ENCODE measurements around the gene EXTL1.

EXTL1 gene

GRCh38 chr1:26017606-26018005 lies 4.0 kb upstream of the EXTL1 start:
- Histone ChIP-seq H3K9ac (ENCODE audit: low read depth, low read length) (no peak overlapping the region), H3K36me3 (ENCODE audit: insufficient read depth, low read length) (no peaks in the 10 kb centered on the region), H3K27ac (ENCODE audit: low read depth, low read length) (no peak overlapping the region), H3K4me3 (ENCODE audit: low read length) (no peak overlapping the region), H3K4me1 (ENCODE audit: insufficient read depth, low read length) (peaks cover 11% of the 10 kb centered on the region; the same call in 1 of the 2 replicates), H3K27me3 (ENCODE audit: insufficient read depth, low read length) (no peaks in the 10 kb centered on the region), H3K9me3 (ENCODE audit: insufficient read depth, low read depth, low read length) (no peaks in the 10 kb centered on the region)
- WGBS: 90% methylated on average over 5 of the region's 6 CpGs

DNA sequence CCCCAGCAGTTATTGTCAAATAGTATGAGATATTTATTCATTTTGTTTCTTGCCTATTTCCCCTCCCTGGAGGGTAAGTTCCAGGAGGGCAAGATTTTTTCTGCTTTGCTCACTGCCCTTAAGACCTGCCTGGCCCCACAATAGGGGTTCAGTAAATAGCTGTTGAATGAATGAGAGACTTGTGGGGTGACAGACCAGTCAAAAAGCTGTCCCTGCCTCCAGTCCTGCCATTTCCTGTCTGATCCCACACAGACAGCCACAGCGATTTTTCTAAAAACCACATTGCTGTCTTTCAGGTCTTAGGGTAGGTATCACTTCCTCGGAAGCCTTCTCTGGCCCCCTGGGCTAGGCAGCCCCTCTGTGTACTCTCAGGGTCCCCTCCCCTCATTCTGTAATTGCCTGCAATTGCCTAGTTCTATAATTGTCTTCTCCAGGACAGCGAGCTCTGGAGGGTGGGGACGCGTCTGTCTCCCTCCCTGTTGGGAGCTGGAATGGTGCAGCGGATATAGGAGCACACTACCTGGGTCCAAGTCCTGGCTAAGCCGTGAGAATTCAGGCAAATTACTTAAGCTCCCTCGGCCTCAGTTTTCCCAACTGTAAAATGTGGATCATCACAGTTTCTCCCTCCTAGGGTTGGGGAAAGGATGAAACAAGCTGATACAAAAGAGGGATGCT lies 1.8 kb upstream of the EXTL1 start:
- Histone ChIP-seq H3K4me3 (ENCODE audit: low read length) (no peak overlapping the region), H3K27me3 (ENCODE audit: insufficient read depth, low read length) (no peaks in the 10 kb centered on the region), H3K4me1 (ENCODE audit: insufficient read depth, low read length) (peaks cover 11% of the 10 kb centered on the region; the same call in 1 of the 2 replicates), H3K9me3 (ENCODE audit: insufficient read depth, low read depth, low read length) (no peaks in the 10 kb centered on the region), H3K36me3 (ENCODE audit: insufficient read depth, low read length) (no peaks in the 10 kb centered on the region), H3K9ac (ENCODE audit: low read depth, low read length) (no peak overlapping the region), H3K27ac (ENCODE audit: low read depth, low read length) (no peak overlapping the region)
- WGBS: 82% methylated on average over 8 of the region's 8 CpGs

DNA sequence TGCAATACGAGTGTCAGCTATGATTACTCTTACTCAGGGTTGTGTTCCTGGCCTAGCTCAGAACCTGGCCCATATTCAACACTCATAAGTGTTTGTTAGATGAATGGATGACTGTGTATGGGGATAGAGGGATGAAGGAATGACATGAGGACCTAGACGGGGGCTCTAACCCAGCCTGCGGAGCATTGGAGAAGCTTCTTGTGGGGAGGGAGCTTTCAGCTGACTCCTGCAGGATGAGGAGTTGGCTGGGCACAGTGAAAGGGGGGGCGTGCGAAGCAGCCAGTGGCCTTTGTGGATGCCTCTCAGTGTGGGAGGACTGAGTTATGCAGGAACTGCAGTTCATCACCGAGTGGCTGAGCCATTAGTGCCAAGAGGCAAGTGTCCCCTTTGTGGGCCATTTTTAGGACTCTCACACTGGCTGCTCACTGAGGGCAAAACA lies 1.2 kb upstream of the EXTL1 start:
- no peak overlapping the region for H3K27ac ChIP-seq (ENCODE audit: low read depth, low read length)
- H3K9ac ChIP-seq (ENCODE audit: low read depth, low read length): no peak overlapping the region
- WGBS: 79% methylated on average over 6 of the region's 6 CpGs

GRCh38 chr1:26020941-26021646 lies 481 bp upstream of the EXTL1 start:
- no peaks in the 10 kb centered on the region for H3K9me3 ChIP-seq (ENCODE audit: insufficient read depth, low read depth, low read length)
- no peaks in the 10 kb centered on the region for H3K27me3 ChIP-seq (ENCODE audit: insufficient read depth, low read length)
- H3K4me3 ChIP-seq (ENCODE audit: low read length): no peak overlapping the region
- WGBS: 73% methylated on average over 6 of the region's 6 CpGs
- H3K27ac ChIP-seq (ENCODE audit: low read depth, low read length): no peak overlapping the region
- H3K36me3 ChIP-seq (ENCODE audit: insufficient read depth, low read length): no peaks in the 10 kb centered on the region
- peaks cover 11% of the 10 kb centered on the region; the same call in 1 of the 2 replicates for H3K4me1 ChIP-seq (ENCODE audit: insufficient read depth, low read length)
- no peak overlapping the region for H3K9ac ChIP-seq (ENCODE audit: low read depth, low read length)

More for the DNA sequence above, 1.2 kb upstream of the EXTL1 start:
- Histone ChIP-seq H3K4me3 (ENCODE audit: low read length) (no peak overlapping the region), H3K9me3 (ENCODE audit: insufficient read depth, low read depth, low read length) (no peaks in the 10 kb centered on the region), H3K36me3 (ENCODE audit: insufficient read depth, low read length) (no peaks in the 10 kb centered on the region), H3K4me1 (ENCODE audit: insufficient read depth, low read length) (peaks cover 11% of the 10 kb centered on the region; the same call in 1 of the 2 replicates), H3K27me3 (ENCODE audit: insufficient read depth, low read length) (no peaks in the 10 kb centered on the region)

GRCh38 chr1:26022404-26022779 lies 817 bp downstream of the EXTL1 start:
- H3K27me3 ChIP-seq (ENCODE audit: insufficient read depth, low read length): no peaks in the 10 kb centered on the region
- no peaks in the 10 kb centered on the region for H3K36me3 ChIP-seq (ENCODE audit: insufficient read depth, low read length)
- H3K9ac ChIP-seq (ENCODE audit: low read depth, low read length): no peak overlapping the region
- no peaks in the 10 kb centered on the region; the same call in 1 of the 2 replicates for H3K4me1 ChIP-seq (ENCODE audit: insufficient read depth, low read length)
- no peaks in the 10 kb centered on the region for H3K9me3 ChIP-seq (ENCODE audit: insufficient read depth, low read depth, low read length)
- no peak overlapping the region for H3K27ac ChIP-seq (ENCODE audit: low read depth, low read length)
- 90% methylated on average over 8 of the region's 8 CpGs for WGBS
- no peak overlapping the region; the same call in 1 of the 2 replicates for H3K4me3 ChIP-seq (ENCODE audit: low read length)

DNA sequence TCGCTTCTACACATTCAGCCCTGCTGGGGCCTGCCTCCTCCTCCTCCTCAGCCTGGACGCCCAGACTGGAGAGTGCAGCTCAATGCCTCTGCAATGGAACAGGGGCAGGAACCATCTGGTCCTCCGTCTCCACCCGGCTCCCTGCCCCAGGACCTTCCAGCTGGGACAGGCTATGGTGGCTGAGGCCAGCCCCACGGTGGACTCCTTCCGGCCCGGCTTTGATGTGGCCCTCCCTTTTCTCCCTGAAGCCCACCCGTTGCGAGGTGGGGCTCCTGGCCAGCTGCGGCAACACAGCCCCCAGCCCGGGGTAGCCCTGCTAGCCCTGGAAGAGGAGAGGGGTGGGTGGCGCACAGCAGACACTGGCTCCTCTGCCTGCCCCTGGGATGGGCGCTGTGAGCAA lies 1.4 kb downstream of the EXTL1 start:
- Histone ChIP-seq H3K27me3 (ENCODE audit: insufficient read depth, low read length) (no peaks in the 10 kb centered on the region), H3K27ac (ENCODE audit: low read depth, low read length) (no peak overlapping the region), H3K9me3 (ENCODE audit: insufficient read depth, low read depth, low read length) (no peaks in the 10 kb centered on the region), H3K9ac (ENCODE audit: low read depth, low read length) (no peak overlapping the region), H3K4me3 (ENCODE audit: low read length) (no peak overlapping the region), H3K36me3 (ENCODE audit: insufficient read depth, low read length) (no peaks in the 10 kb centered on the region), H3K4me1 (ENCODE audit: insufficient read depth, low read length) (no peaks in the 10 kb centered on the region)
- WGBS: 89% methylated on average over 13 of the region's 13 CpGs

DNA sequence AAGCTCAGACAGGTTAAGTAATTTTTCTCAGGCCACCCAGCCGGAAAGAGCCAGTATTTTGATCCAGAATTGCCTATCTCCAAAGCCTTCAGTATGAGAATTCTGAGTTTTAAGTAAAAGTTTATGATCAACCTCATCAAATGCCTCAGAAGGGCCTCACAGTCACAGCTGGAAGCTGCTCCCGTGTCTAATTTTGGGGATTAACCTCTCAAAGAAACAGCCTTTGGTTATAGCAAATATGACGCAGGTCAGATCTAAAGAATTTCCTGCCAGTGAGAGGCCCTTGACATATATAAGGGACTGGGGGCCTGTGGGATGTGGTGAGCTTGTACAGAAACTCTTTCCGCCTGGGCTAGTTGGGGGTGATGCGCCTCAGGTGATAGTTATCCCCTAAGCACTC lies 2.3 kb downstream of the EXTL1 start:
- H3K9me3 ChIP-seq (ENCODE audit: insufficient read depth, low read depth, low read length): no peaks in the 10 kb centered on the region
- WGBS: 92% methylated on average over 5 of the region's 5 CpGs
- no peaks in the 10 kb centered on the region for H3K4me1 ChIP-seq (ENCODE audit: insufficient read depth, low read length)
- H3K9ac ChIP-seq (ENCODE audit: low read depth, low read length): no peak overlapping the region
- H3K27ac ChIP-seq (ENCODE audit: low read depth, low read length): no peak overlapping the region
- H3K27me3 ChIP-seq (ENCODE audit: insufficient read depth, low read length): no peaks in the 10 kb centered on the region
- no peak overlapping the region for H3K4me3 ChIP-seq (ENCODE audit: low read length)
- H3K36me3 ChIP-seq (ENCODE audit: insufficient read depth, low read length): no peaks in the 10 kb centered on the region

GRCh38 chr1:26025060-26025459 lies 3.5 kb downstream of the EXTL1 start:
- Histone ChIP-seq H3K4me3 (ENCODE audit: low read length) (no peak overlapping the region), H3K4me1 (ENCODE audit: insufficient read depth, low read length) (no peaks in the 10 kb centered on the region), H3K27ac (ENCODE audit: low read depth, low read length) (no peak overlapping the region), H3K36me3 (ENCODE audit: insufficient read depth, low read length) (no peaks in the 10 kb centered on the region), H3K9me3 (ENCODE audit: insufficient read depth, low read depth, low read length) (no peaks in the 10 kb centered on the region), H3K27me3 (ENCODE audit: insufficient read depth, low read length) (no peaks in the 10 kb centered on the region), H3K9ac (ENCODE audit: low read depth, low read length) (no peak overlapping the region)
- WGBS: 98% methylated on average over 5 of the region's 5 CpGs

GRCh38 chr1:26025517-26025916 lies 3.9 kb downstream of the EXTL1 start:
- WGBS: 93% methylated on average over 4 of the region's 5 CpGs

GRCh38 chr1:26027716-26028489 lies 6.3 kb downstream of the EXTL1 start:
- no peaks in the 10 kb centered on the region for H3K36me3 ChIP-seq (ENCODE audit: insufficient read depth, low read length)
- no peak overlapping the region for H3K4me3 ChIP-seq (ENCODE audit: low read length)
- H3K27ac ChIP-seq (ENCODE audit: low read depth, low read length): no peak overlapping the region
- no peaks in the 10 kb centered on the region for H3K9me3 ChIP-seq (ENCODE audit: insufficient read depth, low read depth, low read length)
- no peaks in the 10 kb centered on the region for H3K4me1 ChIP-seq (ENCODE audit: insufficient read depth, low read length)
- 51% methylated on average over 3 of the region's 3 CpGs for WGBS
- peaks cover 11% of the 10 kb centered on the region for H3K27me3 ChIP-seq (ENCODE audit: insufficient read depth, low read length)
- no peak overlapping the region for H3K9ac ChIP-seq (ENCODE audit: low read depth, low read length)

More at GRCh38 chr1:26025517-26025916, 3.9 kb downstream of the EXTL1 start:
- Histone ChIP-seq H3K4me1 (ENCODE audit: insufficient read depth, low read length) (no peaks in the 10 kb centered on the region), H3K36me3 (ENCODE audit: insufficient read depth, low read length) (no peaks in the 10 kb centered on the region), H3K9me3 (ENCODE audit: insufficient read depth, low read depth, low read length) (no peaks in the 10 kb centered on the region), H3K27me3 (ENCODE audit: insufficient read depth, low read length) (no peaks in the 10 kb centered on the region), H3K4me3 (ENCODE audit: low read length) (no peak overlapping the region), H3K27ac (ENCODE audit: low read depth, low read length) (no peak overlapping the region), H3K9ac (ENCODE audit: low read depth, low read length) (no peak overlapping the region)

- no peak overlapping the region for H3K27ac ChIP-seq (ENCODE audit: low read depth, low read length)
- no peaks in the 10 kb centered on the region for H3K9me3 ChIP-seq (ENCODE audit: insufficient read depth, low read depth, low read length)
- H3K4me3 ChIP-seq (ENCODE audit: low read length): no peak overlapping the region
- H3K36me3 ChIP-seq (ENCODE audit: insufficient read depth, low read length): no peaks in the 10 kb centered on the region
- no peak overlapping the region for H3K9ac ChIP-seq (ENCODE audit: low read depth, low read length)
- H3K27me3 ChIP-seq (ENCODE audit: insufficient read depth, low read length): peaks cover 16% of the 10 kb centered on the region
- WGBS: 82% methylated on average over 8 of the region's 8 CpGs
- H3K4me1 ChIP-seq (ENCODE audit: insufficient read depth, low read length): no peaks in the 10 kb centered on the region
Measured at GRCh38 chr1:26028490-26028980, 7.0 kb downstream of the EXTL1 start.
